ENCODE measurements around the gene TTL.

The TTL gene

GRCh38 chr2:112449854-112450253 lies 32.1 kb upstream of the TTL start:
- DNase-seq (ENCODE audit: extremely low read depth, low read depth): no peak
- no peak for TF ChIP-seq CTCF (IDR thresholded peaks at IDR 0.05; ENCODE audit: low read depth, low read length)

GRCh38 chr2:112451317-112451716 lies 30.6 kb upstream of the TTL start:
- DNase-seq (ENCODE audit: extremely low read depth, low read depth): no peak
- no peak for TF ChIP-seq CTCF (IDR thresholded peaks at IDR 0.05; ENCODE audit: low read depth, low read length)

GRCh38 chr2:112454586-112454985 lies 27.4 kb upstream of the TTL start:
- TF ChIP-seq CTCF (IDR thresholded peaks at IDR 0.05; ENCODE audit: low read depth, low read length): no peak
- no peak for DNase-seq (ENCODE audit: extremely low read depth, low read depth)

- no peak for TF ChIP-seq CTCF (IDR thresholded peaks at IDR 0.05; ENCODE audit: low read depth, low read length)
- no peak for DNase-seq (ENCODE audit: extremely low read depth, low read depth)
These were observed 22.6 kb upstream of the TTL start for GRCh38 chr2:112459372-112459771.

- DNase-seq (ENCODE audit: extremely low read depth, low read depth): no peak
- no peak for TF ChIP-seq CTCF (IDR thresholded peaks at IDR 0.05; ENCODE audit: low read depth, low read length)
These were observed 19.8 kb upstream of the TTL start for GRCh38 chr2:112462178-112462577.

GRCh38 chr2:112463256-112463655 lies 18.7 kb upstream of the TTL start:
- no peak for TF ChIP-seq CTCF (IDR thresholded peaks at IDR 0.05; ENCODE audit: low read depth, low read length)
- DNase-seq (ENCODE audit: extremely low read depth, low read depth): no peak

- DNase-seq (ENCODE audit: extremely low read depth, low read depth): no peak
- TF ChIP-seq CTCF (IDR thresholded peaks at IDR 0.05; ENCODE audit: low read depth, low read length): no peak; the same call in none of the 2 replicates
These were observed 16.6 kb upstream of the TTL start for GRCh38 chr2:112465382-112465781.

Data from AG09319 (cell line).